GM19193 (cell line): ENCODE data around the gene RASA2.

Source experiments
- POLR2A ChIP-seq: IDR thresholded peaks from 4 replicates; pipeline ENCODE4 v1.6.1; 2011; ENCODE audit not compliant: insufficient read depth, insufficient read length; ENCODE audit errors: extremely low read depth

The RASA2 gene

GRCh38 chr3:141659821-141660613, 173.2 kb downstream of the RASA2 start:
- no peak for TF ChIP-seq POLR2A

GRCh38 chr3:141660614-141660947, 173.8 kb downstream of the RASA2 start:
- TF ChIP-seq POLR2A = no peak

GRCh38 chr3:141661229-141662196, 174.7 kb downstream of the RASA2 start:
- TF ChIP-seq POLR2A = no peak

GRCh38 chr3:141663993-141664392, 177.2 kb downstream of the RASA2 start:
- TF ChIP-seq POLR2A = no peak
